HEK293T (cell line): ENCODE data around the gene IRF7.

Experiments
- ARNT ChIP-seq: fragments of 450-650 bp; IDR thresholded peaks from 2 replicates; pipeline ENCODE4 v1.6.1; 2017; ENCODE audit warnings: mild to moderate bottlenecking
- ELF4 ChIP-seq: fragments of 450-650 bp; IDR thresholded peaks from 2 replicates; pipeline ENCODE4 v1.6.1; 2017; ENCODE audit warnings: antibody characterized with exemption
- FOXK2 ChIP-seq: fragments of 450-650 bp; IDR thresholded peaks from 2 replicates; pipeline ENCODE4 v1.6.1; 2016; ENCODE audit warnings: mild to moderate bottlenecking
- NFRKB ChIP-seq: fragments of 450-650 bp; IDR thresholded peaks from 2 replicates; pipeline ENCODE4 v1.6.1; 2016; ENCODE audit warnings: mild to moderate bottlenecking, moderate library complexity
- SP1 ChIP-seq: fragments of 450-650 bp; IDR thresholded peaks from 2 replicates; pipeline ENCODE4 v1.6.1; 2017
- SUZ12 ChIP-seq: fragments of 450-650 bp; IDR thresholded peaks from 2 replicates; pipeline ENCODE4 v1.6.1; 2016; ENCODE audit warnings: mild to moderate bottlenecking
- TARDBP ChIP-seq: fragments of 450-650 bp; IDR thresholded peaks from 2 replicates; pipeline ENCODE4 v1.6.1; 2016
- ZNF384 ChIP-seq: fragments of 450-650 bp; IDR thresholded peaks from 2 replicates; pipeline ENCODE4 v1.6.1; 2016

DNA sequence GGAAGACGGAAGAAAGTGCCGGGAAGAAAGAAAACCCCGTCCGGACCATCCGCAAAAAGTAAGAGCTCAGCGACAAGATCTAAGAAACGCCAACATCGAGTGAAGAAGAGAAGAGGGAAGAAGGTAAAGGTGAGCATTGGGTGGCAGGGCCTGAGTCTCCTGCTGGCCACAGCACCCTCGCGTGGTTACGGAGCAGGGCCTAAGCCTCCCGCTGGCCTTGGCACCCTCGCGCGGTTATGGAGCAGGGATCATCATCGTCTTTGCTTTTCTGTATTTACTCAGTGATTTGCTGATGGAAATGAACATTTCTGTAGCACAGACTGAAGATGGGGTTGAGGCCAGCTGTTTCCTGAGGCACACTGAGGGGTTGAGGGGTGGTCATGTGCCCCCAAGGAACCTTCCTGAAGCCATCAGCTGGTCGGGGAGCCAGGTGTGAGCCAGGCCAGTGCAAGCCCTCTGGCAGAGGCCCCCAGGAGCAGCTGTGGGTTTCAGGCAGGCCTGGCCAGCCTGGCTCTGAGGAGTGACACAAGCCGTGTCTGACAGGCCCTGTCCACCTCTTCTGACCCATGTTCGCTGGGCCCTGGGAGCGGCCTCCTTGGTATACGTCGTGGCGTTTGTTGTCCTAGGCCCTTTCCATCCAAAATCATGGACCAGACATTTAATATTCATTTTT is 14.0 kb downstream of the IRF7 start:
- TF ChIP-seq NFRKB (no peak), SUZ12 (no peak), ELF4 (no peak), FOXK2 (no peak), ARNT (no peak), TARDBP (no peak), SP1 (no peak), ZNF384 (no peak)
